K562 (cell line): Measurements from ENCODE around the gene TNMD.

ENCODE experiments used
- DPF2 ChIP-seq: fragments of 450-650 bp; IDR thresholded peaks from 2 replicates; pipeline ENCODE4 v1.6.1; 2016
- EZH2 ChIP-seq: IDR thresholded peaks from 2 replicates; pipeline ENCODE4 v1.6.1; 2012; ENCODE audit warnings: low read depth, mild to moderate bottlenecking, inconsistent platforms, low read length, borderline replicate concordance
- POLR2A ChIP-seq: fragments of 450-650 bp; conservative IDR thresholded peaks from 2 replicates; pipeline ENCODE4 v1.6.1; 2016
- RAD51 ChIP-seq: fragments of 450-650 bp; IDR thresholded peaks from 2 replicates; pipeline ENCODE4 v1.7.1; 2016; ENCODE audit warnings: low read depth, mild to moderate bottlenecking, borderline replicate concordance
- SRSF7 ChIP-seq: fragments of 200-400 bp; formaldehyde crosslinking; optimal IDR thresholded peaks from 2 replicates; pipeline ENCODE3; 2017; ENCODE audit warnings: mild to moderate bottlenecking, low read depth, low read length
- TCF7L2 ChIP-seq: fragments of 150-350 bp; IDR thresholded peaks from 2 replicates; pipeline ENCODE4 v1.6.1; 2016; ENCODE audit warnings: low read depth, mild to moderate bottlenecking, low read length, moderate library complexity
- ZBED1 ChIP-seq: IDR thresholded peaks from 2 replicates; pipeline ENCODE4 v1.6.1; 2014
- TF ChIP-seq, protein P1 (sequence below): fragments of 250-450 bp; sonication (Bioruptor Pico); IDR thresholded peaks from 2 replicates; pipeline ENCODE4 v1.8.0; 2021; ENCODE audit warnings: moderate library complexity, mild to moderate bottlenecking, inconsistent platforms
- TF ChIP-seq, protein P2 (sequence below): sonication (generic); formaldehyde crosslinking; IDR thresholded peaks from 2 replicates; pipeline ENCODE4 v1.4.0; 2020; ENCODE audit warnings: mild to moderate bottlenecking, missing genetic modification reagents
- TF ChIP-seq, protein P3 (sequence below), 2 experiments: fragments of 150-350 bp in 1 of 2; IDR thresholded peaks; 2 replicates each; pipeline ENCODE4 v1.6.1; 2012 to 2016; ENCODE audit warnings: low read depth in 2 of 2, low read length in 2 of 2, mild to moderate bottlenecking in 1 of 2, moderate library complexity in 1 of 2
- TF ChIP-seq, protein P4 (sequence below), 3 experiments: IDR thresholded peaks in 2 of 3; conservative IDR thresholded peaks in 1 of 3; 2 replicates each; pipeline ENCODE4 v1.5.1; 2011 to 2012; ENCODE audit warnings: low read length in 3 of 3, mild to moderate bottlenecking in 3 of 3, control low read depth in 2 of 3, improper control_type of control experiment in 1 of 3, inconsistent platforms in 1 of 3, low read depth in 1 of 3, mixed read lengths in 1 of 3, moderate library complexity in 1 of 3; ENCODE audit not compliant: insufficient read depth in 2 of 3

DNA sequence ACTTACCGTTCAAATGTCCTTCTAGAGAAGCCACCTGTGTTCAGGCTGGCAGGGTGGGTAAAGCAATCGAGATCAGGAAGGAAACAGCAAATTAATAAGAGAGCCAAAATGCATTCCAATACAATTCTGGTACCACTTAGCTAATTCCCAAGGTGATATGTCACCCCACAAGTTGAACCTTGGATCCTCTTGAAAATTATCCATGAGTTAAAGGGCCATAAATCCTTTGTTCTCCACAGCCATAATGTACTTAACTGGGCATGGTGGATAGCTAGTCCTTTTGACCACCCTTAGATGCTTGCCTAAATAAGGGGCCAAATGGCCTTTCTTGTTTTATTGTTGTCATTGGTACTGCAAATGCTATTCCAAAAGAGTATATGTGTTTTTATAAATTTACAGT is 2.0 kb downstream of the TNMD start:
- TF ChIP-seq, protein P1, sequence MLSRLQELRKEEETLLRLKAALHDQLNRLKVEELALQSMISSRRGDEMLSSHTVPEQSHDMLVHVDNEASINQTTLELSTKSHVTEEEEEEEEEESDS: no peak
- no peak for TF ChIP-seq ZBED1
- TF ChIP-seq, protein P2, sequence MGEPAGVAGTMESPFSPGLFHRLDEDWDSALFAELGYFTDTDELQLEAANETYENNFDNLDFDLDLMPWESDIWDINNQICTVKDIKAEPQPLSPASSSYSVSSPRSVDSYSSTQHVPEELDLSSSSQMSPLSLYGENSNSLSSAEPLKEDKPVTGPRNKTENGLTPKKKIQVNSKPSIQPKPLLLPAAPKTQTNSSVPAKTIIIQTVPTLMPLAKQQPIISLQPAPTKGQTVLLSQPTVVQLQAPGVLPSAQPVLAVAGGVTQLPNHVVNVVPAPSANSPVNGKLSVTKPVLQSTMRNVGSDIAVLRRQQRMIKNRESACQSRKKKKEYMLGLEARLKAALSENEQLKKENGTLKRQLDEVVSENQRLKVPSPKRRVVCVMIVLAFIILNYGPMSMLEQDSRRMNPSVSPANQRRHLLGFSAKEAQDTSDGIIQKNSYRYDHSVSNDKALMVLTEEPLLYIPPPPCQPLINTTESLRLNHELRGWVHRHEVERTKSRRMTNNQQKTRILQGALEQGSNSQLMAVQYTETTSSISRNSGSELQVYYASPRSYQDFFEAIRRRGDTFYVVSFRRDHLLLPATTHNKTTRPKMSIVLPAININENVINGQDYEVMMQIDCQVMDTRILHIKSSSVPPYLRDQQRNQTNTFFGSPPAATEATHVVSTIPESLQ: no peak
- TF ChIP-seq EZH2: no peak
- TF ChIP-seq, protein P3, sequence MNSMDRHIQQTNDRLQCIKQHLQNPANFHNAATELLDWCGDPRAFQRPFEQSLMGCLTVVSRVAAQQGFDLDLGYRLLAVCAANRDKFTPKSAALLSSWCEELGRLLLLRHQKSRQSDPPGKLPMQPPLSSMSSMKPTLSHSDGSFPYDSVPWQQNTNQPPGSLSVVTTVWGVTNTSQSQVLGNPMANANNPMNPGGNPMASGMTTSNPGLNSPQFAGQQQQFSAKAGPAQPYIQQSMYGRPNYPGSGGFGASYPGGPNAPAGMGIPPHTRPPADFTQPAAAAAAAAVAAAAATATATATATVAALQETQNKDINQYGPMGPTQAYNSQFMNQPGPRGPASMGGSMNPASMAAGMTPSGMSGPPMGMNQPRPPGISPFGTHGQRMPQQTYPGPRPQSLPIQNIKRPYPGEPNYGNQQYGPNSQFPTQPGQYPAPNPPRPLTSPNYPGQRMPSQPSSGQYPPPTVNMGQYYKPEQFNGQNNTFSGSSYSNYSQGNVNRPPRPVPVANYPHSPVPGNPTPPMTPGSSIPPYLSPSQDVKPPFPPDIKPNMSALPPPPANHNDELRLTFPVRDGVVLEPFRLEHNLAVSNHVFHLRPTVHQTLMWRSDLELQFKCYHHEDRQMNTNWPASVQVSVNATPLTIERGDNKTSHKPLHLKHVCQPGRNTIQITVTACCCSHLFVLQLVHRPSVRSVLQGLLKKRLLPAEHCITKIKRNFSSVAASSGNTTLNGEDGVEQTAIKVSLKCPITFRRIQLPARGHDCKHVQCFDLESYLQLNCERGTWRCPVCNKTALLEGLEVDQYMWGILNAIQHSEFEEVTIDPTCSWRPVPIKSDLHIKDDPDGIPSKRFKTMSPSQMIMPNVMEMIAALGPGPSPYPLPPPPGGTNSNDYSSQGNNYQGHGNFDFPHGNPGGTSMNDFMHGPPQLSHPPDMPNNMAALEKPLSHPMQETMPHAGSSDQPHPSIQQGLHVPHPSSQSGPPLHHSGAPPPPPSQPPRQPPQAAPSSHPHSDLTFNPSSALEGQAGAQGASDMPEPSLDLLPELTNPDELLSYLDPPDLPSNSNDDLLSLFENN (IDR thresholded peaks at IDR 0.05; ENCODE audit: low read depth in 2 of 2, low read length in 2 of 2): no peak
- no peak for TF ChIP-seq DPF2
- TF ChIP-seq POLR2A: no peak
- TF ChIP-seq, protein P4, sequence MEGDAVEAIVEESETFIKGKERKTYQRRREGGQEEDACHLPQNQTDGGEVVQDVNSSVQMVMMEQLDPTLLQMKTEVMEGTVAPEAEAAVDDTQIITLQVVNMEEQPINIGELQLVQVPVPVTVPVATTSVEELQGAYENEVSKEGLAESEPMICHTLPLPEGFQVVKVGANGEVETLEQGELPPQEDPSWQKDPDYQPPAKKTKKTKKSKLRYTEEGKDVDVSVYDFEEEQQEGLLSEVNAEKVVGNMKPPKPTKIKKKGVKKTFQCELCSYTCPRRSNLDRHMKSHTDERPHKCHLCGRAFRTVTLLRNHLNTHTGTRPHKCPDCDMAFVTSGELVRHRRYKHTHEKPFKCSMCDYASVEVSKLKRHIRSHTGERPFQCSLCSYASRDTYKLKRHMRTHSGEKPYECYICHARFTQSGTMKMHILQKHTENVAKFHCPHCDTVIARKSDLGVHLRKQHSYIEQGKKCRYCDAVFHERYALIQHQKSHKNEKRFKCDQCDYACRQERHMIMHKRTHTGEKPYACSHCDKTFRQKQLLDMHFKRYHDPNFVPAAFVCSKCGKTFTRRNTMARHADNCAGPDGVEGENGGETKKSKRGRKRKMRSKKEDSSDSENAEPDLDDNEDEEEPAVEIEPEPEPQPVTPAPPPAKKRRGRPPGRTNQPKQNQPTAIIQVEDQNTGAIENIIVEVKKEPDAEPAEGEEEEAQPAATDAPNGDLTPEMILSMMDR (IDR thresholded peaks at IDR 0.05 in 2 of 3, conservative IDR thresholded peaks at IDR 0.05 in 1 of 3; ENCODE audit: insufficient read depth in 2 of 3, low read depth in 1 of 3, low read length in 3 of 3): no peak
- TF ChIP-seq TCF7L2: no peak
- no peak for TF ChIP-seq RAD51
- no peak for TF ChIP-seq SRSF7
